Activated T-cell treated with anti-CD3 and anti-CD28 coated beads, Interleukin-2, amount 50 U/mL, for 24 hours (primary cell): Measurements from ENCODE around the gene DDX41.

Experiments
- DNase-seq: peaks from one replicate; pipeline ENCODE4 v3.0.0-alpha.2; 2020
- H3K27ac Mint-ChIP-seq: 2 replicates; pipeline ENCODE4 v1.8.0; 2020; ENCODE audit warnings: mild to moderate bottlenecking, mixed read lengths
- H3K27me3 Mint-ChIP-seq: 2 replicates; pipeline ENCODE4 v1.8.0; 2020; ENCODE audit warnings: mixed read lengths
- H3K36me3 Mint-ChIP-seq: 2 replicates; pipeline ENCODE4 v1.8.0; 2020; ENCODE audit warnings: low read depth, mixed read lengths
- H3K4me1 Mint-ChIP-seq: 2 replicates; pipeline ENCODE4 v1.8.0; 2020; ENCODE audit warnings: low read depth, mixed read lengths
- H3K4me3 Mint-ChIP-seq: 2 replicates; pipeline ENCODE4 v1.8.0; 2020; ENCODE audit warnings: mild to moderate bottlenecking, moderate library complexity, mixed read lengths
- H3K9me3 Mint-ChIP-seq: 2 replicates; pipeline ENCODE4 v1.8.0; 2020; ENCODE audit warnings: mixed read lengths

The DDX41 gene

DNA sequence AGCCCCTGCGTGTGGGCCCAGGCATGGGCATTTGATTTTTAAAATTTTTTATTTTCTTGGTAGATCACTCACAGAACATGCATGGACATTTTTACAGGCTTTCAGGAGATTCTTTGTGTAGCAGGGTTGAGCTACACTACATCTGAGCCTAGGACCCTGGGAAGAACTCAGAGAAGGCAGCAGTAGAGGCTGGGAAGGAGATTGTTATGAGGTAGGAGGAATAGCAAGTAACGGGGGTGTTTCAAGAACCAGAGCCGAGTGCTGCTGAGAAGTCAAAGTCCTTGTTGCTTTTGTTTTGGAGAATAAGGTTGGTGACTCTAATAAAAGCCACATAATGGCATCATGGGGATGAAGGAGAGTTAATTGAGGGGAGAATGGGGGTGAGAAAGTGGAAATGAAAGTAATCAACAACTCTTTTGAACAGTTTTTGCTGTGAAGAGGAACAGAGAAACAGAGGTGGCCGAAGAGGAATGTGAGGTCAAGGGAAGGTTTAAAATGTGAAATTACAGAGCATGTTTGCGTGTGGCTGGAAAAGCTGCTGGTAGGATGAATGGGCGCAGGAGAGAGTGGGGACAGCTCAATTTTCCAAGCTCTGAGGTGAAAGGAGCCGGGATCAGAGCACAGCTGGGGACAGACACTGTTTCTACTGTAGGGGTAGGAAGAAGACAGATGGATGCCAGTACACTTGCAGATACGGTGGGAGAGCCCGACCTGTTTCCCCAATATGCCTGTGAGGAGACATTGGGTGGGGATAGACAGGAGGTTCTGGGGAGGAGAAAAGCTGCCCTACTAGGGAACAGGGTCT, 14.7 kb downstream of the DDX41 start:
- Mint-ChIP-seq H3K4me3 (no peak overlapping the region), H3K9me3 (no peaks in the 10 kb centered on the region), H3K27ac (no peak overlapping the region), H3K27me3 (peaks cover 16% of the 10 kb centered on the region), H3K4me1 (peaks cover 17% of the 10 kb centered on the region), H3K36me3 (peaks cover 2% of the 10 kb centered on the region)
- DNase-seq = no peak

DNA sequence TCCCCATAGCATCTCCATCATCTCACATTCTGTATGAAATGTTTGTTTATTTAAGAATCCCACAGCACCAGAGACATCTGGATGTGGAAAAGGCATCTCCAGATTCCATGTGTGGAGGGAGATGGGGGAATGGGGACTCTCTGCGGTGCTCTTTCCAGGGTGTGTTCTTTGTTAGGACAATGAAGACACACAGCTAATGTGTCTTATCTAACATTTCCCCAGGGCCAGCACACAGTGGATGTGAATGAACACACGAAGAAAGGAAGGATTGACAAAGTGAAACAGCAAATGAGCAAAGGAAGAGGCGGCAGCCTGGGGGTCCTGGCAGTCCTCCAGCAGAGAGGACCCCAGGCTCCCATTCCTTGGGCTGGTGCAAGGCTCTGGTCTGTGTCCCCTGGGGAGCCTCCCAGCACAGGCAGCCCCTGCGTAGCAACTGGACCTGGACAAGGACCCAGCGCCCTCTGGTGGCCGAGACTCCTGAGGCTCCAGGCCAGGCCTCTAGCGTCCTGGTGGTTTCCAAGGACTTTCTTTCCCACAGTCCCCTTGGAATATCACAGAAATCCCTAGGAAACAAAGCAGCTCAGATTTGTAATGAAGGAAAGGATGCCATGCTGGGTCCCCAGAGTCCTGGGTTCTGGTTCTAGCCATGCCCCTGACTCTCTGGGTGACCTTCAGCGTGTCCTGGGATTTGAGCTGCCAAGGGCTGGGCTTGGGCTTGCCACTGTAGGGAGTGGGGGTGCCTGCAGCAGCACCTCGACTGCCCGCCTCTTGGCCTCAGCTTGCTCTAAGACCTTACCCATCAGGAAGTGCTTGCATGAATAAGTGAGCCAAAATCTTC, 15.9 kb downstream of the DDX41 start:
- Mint-ChIP-seq H3K4me3 (no peak overlapping the region), H3K4me1 (peaks cover 22% of the 10 kb centered on the region), H3K27ac (no peak overlapping the region), H3K27me3 (peaks cover 16% of the 10 kb centered on the region), H3K36me3 (no peaks in the 10 kb centered on the region), H3K9me3 (no peaks in the 10 kb centered on the region)
- DNase-seq = peak; percentile 90

DNA sequence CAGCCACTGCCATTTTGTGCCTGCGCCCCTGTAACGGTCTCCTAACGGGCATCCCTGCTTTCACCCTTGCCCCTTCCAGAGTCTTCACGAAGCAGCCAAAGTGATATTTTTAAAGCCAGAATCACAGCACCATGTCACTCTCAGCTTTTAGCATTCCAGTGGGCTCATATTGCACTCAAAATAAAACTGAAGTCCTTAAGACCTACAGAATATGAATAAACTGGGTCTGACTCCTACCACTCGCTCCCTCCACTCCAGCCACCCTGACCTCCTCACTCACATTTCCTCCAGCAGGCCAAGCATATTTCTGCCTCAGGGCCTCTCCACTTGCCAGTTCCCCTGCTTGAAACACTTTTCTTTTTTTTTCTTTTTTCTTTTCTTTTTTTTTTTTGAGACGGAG, 16.9 kb downstream of the DDX41 start:
- Mint-ChIP-seq H3K27me3 (peaks cover 16% of the 10 kb centered on the region), H3K36me3 (no peaks in the 10 kb centered on the region), H3K27ac (no peak overlapping the region), H3K4me1 (peaks cover 30% of the 10 kb centered on the region), H3K4me3 (no peak overlapping the region), H3K9me3 (no peaks in the 10 kb centered on the region)
- no peak for DNase-seq

- peaks cover 2% of the 10 kb centered on the region for H3K36me3 Mint-ChIP-seq
- H3K4me3 Mint-ChIP-seq = peak overlapping the region; percentile 80
- H3K27me3 Mint-ChIP-seq = peaks cover 16% of the 10 kb centered on the region
- no peak for DNase-seq
- peak overlapping the region; percentile 74 for H3K27ac Mint-ChIP-seq
- peaks cover 46% of the 10 kb centered on the region for H3K4me1 Mint-ChIP-seq
- H3K9me3 Mint-ChIP-seq = no peaks in the 10 kb centered on the region
These were observed 18.6 kb downstream of the DDX41 start for GRCh38 chr5:177498013-177498787.

- Mint-ChIP-seq H3K27ac (peak within 1 kb of the TSS; percentile 74), H3K4me1 (peaks cover 51% of the 10 kb centered on the region), H3K9me3 (no peaks in the 10 kb centered on the region), H3K36me3 (peaks cover 8% of the 10 kb centered on the region), H3K27me3 (peaks cover 16% of the 10 kb centered on the region), H3K4me3 (peak within 1 kb of the TSS; percentile 80)
- DNase-seq = peak; percentile 96
These were observed 19.3 kb downstream of the DDX41 start, which contains the start of gene PDLIM7 for GRCh38 chr5:177497292-177498012. PDLIM7 (minus strand) TSS chr5:177497604; CDS start chr5:177496512, 1,092 bp downstream.

GRCh38 chr5:177496727-177497291, 20.0 kb downstream of the DDX41 start:
- peak overlapping the region; percentile 80 for H3K4me3 Mint-ChIP-seq
- peak; percentile 37 for DNase-seq
- H3K36me3 Mint-ChIP-seq = peaks cover 10% of the 10 kb centered on the region
- H3K4me1 Mint-ChIP-seq = peaks cover 51% of the 10 kb centered on the region
- no peak overlapping the region for H3K27ac Mint-ChIP-seq
- H3K27me3 Mint-ChIP-seq = peaks cover 16% of the 10 kb centered on the region
- H3K9me3 Mint-ChIP-seq = no peaks in the 10 kb centered on the region

DNA sequence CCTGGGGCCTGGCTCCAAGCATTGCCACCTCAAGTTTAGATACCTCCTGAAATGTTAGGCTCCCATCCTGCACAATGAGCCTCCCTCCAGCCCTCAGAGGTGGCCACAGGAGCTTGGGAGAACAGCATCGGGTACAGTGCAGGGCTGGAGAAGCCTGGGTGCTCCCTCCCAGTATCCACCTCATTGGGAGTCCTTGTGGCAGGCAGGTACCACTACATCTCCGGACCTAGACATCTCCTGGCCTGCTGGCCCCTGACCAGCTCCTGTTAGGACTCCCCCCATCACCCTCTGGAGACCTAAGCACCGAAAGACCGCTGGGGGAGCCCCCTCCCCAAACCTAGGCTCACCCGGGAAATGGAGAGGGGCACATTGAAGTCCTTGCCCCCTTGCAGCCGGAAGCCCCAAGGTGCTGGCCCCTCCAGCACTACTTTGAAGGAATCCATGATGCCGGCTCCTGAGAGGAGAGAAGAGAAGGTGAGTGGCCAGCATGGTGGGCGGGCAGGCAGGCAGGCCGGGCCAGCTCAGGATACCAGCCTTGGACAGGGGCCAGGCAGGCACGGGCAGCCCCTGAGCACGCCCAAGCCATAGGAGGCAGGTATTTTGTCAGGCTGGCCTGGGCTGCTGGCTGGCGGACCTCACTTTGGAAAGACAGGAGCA, 20.6 kb downstream of the DDX41 start:
- Mint-ChIP-seq H3K27ac (no peak overlapping the region), H3K4me3 (peak overlapping the region; percentile 80), H3K27me3 (peaks cover 16% of the 10 kb centered on the region), H3K9me3 (no peaks in the 10 kb centered on the region), H3K36me3 (peaks cover 11% of the 10 kb centered on the region), H3K4me1 (peaks cover 51% of the 10 kb centered on the region)
- DNase-seq = peak; percentile 42

DNA sequence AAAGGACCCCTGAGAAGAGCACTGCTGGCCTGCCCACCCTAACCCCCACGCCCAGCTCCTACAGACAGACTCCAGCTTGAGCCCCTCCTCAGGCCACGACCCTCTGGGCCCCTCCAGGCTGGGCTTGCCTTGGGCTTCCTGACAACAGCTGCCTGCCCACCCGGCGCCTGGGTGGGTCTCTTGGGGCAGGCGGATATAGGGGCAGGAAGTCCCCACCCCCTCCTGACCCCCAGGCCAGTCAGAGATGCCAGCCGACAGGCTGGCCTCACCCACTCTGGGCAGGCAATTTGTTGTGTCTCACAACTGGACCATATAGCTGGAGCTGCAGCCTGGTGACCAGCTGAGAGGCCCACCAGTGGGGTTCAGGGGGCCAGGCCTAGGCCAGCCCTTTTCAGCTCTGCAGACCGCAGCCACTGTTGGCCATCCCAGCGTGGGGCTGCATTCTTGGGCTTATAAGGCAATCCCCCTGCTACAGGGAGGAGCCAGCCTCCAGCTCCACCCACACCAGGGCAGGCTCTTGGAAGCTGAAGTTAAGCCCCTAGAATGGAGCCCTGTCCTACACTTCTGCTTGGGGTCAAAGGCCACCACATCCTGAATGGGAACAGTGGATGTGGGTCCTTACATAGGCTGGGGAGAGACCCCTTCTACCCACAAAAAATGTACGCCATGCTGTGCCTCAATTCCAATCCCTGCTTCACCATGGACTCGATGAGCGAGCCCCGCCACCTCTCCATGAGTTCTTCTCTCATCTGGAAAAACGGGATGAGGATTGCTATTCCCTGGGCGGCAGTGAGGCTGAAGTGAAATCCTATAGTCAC, 21.3 kb downstream of the DDX41 start:
- Mint-ChIP-seq H3K9me3 (no peaks in the 10 kb centered on the region), H3K27me3 (peaks cover 16% of the 10 kb centered on the region), H3K4me3 (peak overlapping the region; percentile 80), H3K27ac (no peak overlapping the region), H3K4me1 (peaks cover 49% of the 10 kb centered on the region), H3K36me3 (peaks cover 15% of the 10 kb centered on the region)
- DNase-seq = no peak

- no peaks in the 10 kb centered on the region for H3K9me3 Mint-ChIP-seq
- H3K4me1 Mint-ChIP-seq = peaks cover 48% of the 10 kb centered on the region
- peak overlapping the region; percentile 86 for H3K27ac Mint-ChIP-seq
- no peak for DNase-seq
- no peak overlapping the region for H3K4me3 Mint-ChIP-seq
- H3K36me3 Mint-ChIP-seq = peaks cover 22% of the 10 kb centered on the region
- H3K27me3 Mint-ChIP-seq = peaks cover 14% of the 10 kb centered on the region
These were observed 22.2 kb downstream of the DDX41 start for GRCh38 chr5:177494346-177495195.

GRCh38 chr5:177493795-177494345, 22.9 kb downstream of the DDX41 start:
- H3K36me3 Mint-ChIP-seq = peaks cover 27% of the 10 kb centered on the region
- H3K9me3 Mint-ChIP-seq = no peaks in the 10 kb centered on the region
- peaks cover 10% of the 10 kb centered on the region for H3K27me3 Mint-ChIP-seq
- peak overlapping the region; percentile 86 for H3K27ac Mint-ChIP-seq
- no peak for DNase-seq
- H3K4me1 Mint-ChIP-seq = peaks cover 47% of the 10 kb centered on the region
- no peak overlapping the region for H3K4me3 Mint-ChIP-seq

DNA sequence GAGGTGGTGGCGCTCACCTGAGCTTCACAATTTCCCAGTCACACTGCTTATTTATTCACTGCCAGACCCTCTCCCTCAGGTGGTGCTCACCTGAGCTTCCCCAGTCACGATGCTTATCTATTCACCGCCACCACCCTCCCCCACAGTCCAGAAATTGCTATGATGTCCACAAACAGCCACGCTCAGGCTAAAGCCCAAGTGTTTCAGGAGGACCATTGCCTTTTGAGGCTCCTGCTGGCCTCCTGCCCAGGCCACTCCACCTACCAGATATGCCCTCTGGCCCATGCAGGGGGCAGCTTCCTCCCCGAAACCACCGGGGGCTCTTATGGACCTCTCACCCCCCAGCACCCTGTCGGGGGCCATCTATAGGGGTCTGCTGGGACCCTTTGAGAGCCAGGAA, 23.9 kb downstream of the DDX41 start:
- peaks cover 36% of the 10 kb centered on the region for H3K4me1 Mint-ChIP-seq
- H3K9me3 Mint-ChIP-seq = no peaks in the 10 kb centered on the region
- DNase-seq = no peak
- H3K36me3 Mint-ChIP-seq = peaks cover 36% of the 10 kb centered on the region
- no peak overlapping the region for H3K4me3 Mint-ChIP-seq
- peaks cover 2% of the 10 kb centered on the region for H3K27me3 Mint-ChIP-seq
- H3K27ac Mint-ChIP-seq = peak overlapping the region; percentile 14
